ENCODE results near the gene POLR2C.

POLR2C gene

DNA sequence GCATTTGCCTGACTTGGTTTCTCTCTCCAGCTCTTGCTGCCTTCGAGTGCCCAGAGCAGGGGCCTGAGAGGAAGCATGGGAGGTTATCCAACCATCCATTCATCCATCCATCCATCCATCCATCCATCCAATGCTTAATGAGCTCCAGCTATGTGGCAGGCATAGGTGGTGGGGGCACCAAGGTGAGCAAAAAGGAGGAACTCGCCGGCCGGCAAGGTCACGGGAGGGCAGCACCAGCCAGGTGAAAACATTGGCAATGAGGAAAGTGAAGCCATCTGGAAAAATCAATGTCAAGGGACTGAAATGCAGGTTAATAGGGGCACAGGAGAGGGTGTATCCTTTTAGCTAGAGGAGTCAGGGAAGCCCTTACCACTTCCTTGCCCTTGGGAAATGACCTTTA is 42.0 kb downstream of the POLR2C start:
- no peaks in the 10 kb centered on the region for H3K36me3 Mint-ChIP-seq (ENCODE audit: low read depth)
- peak overlapping the region in 1 of 3 experiments; percentile 70 for H3K27ac Mint-ChIP-seq
- H3K9me3 Mint-ChIP-seq, result no peaks in the 10 kb centered on the region
- peaks cover 41% of the 10 kb centered on the region for H3K4me1 Mint-ChIP-seq
- TF ChIP-seq, protein P1, sequence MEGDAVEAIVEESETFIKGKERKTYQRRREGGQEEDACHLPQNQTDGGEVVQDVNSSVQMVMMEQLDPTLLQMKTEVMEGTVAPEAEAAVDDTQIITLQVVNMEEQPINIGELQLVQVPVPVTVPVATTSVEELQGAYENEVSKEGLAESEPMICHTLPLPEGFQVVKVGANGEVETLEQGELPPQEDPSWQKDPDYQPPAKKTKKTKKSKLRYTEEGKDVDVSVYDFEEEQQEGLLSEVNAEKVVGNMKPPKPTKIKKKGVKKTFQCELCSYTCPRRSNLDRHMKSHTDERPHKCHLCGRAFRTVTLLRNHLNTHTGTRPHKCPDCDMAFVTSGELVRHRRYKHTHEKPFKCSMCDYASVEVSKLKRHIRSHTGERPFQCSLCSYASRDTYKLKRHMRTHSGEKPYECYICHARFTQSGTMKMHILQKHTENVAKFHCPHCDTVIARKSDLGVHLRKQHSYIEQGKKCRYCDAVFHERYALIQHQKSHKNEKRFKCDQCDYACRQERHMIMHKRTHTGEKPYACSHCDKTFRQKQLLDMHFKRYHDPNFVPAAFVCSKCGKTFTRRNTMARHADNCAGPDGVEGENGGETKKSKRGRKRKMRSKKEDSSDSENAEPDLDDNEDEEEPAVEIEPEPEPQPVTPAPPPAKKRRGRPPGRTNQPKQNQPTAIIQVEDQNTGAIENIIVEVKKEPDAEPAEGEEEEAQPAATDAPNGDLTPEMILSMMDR (IDR thresholded peaks at IDR 0.05; ENCODE audit: unreplicated experiment in 3 of 3), result no peak
- H3K4me3 Mint-ChIP-seq, result no peak overlapping the region
- H3K27me3 Mint-ChIP-seq (ENCODE audit: low read depth), result peaks cover 17% of the 10 kb centered on the region

DNA sequence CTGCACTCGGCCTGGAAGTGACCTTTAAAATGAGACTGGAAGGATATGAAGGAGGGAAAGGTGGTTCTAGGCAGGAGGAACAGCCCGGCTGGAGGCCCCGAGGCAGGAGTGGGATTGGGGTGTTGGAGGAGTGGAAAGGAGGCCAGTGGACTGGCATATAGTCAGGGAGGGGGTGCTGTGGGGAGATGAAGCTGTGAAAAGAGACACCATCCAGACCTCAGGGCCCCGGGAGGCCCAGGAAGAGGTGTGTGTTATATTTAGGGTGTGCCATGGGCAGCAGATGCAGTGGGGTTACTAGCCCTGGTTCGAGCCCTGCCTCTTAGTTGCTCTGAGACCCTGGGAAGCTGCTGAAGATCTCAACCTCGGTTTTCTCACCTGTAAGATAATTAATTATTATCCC is 42.7 kb downstream of the POLR2C start:
- no peaks in the 10 kb centered on the region for H3K36me3 Mint-ChIP-seq (ENCODE audit: low read depth)
- TF ChIP-seq, protein P1 (IDR thresholded peaks at IDR 0.05; ENCODE audit: unreplicated experiment in 3 of 3), result no peak
- H3K27me3 Mint-ChIP-seq (ENCODE audit: low read depth), result peaks cover 18% of the 10 kb centered on the region
- no peak overlapping the region for H3K4me3 Mint-ChIP-seq
- H3K4me1 Mint-ChIP-seq, result peaks cover 41% of the 10 kb centered on the region
- H3K27ac Mint-ChIP-seq, result peak overlapping the region in 1 of 3 experiments; percentile 58
- no peaks in the 10 kb centered on the region for H3K9me3 Mint-ChIP-seq

- Mint-ChIP-seq H3K9me3 (no peaks in the 10 kb centered on the region), H3K4me1 (peaks cover 25% of the 10 kb centered on the region)
Observed at GRCh38 chr16:57507136-57508034, 44.9 kb downstream of the POLR2C start.

GRCh38 chr16:57508035-57508425 is 45.6 kb downstream of the POLR2C start:
- H3K9me3 Mint-ChIP-seq, result no peaks in the 10 kb centered on the region
- H3K4me3 Mint-ChIP-seq, result no peak overlapping the region
- peaks cover 22% of the 10 kb centered on the region for H3K4me1 Mint-ChIP-seq
- peaks cover 2% of the 10 kb centered on the region for H3K36me3 Mint-ChIP-seq (ENCODE audit: low read depth)
- peaks cover 7% of the 10 kb centered on the region for H3K27me3 Mint-ChIP-seq (ENCODE audit: low read depth)
- H3K27ac Mint-ChIP-seq, result peak overlapping the region; percentile 45 to 86 (median 62)
- TF ChIP-seq, protein P1 (IDR thresholded peaks at IDR 0.05; ENCODE audit: unreplicated experiment in 3 of 3), result no peak

More at GRCh38 chr16:57507136-57508034, 44.9 kb downstream of the POLR2C start:
- Mint-ChIP-seq H3K27me3 (ENCODE audit: low read depth) (peaks cover 9% of the 10 kb centered on the region), H3K27ac (peak overlapping the region; percentile 40 to 86 (median 45)), H3K36me3 (ENCODE audit: low read depth) (no peaks in the 10 kb centered on the region), H3K4me3 (peak overlapping the region in 1 of 3 experiments; percentile 19)
- TF ChIP-seq, protein P1 (IDR thresholded peaks at IDR 0.05; ENCODE audit: unreplicated experiment in 3 of 3), result no peak

GRCh38 chr16:57509231-57509923 is 46.9 kb downstream of the POLR2C start:
- Mint-ChIP-seq H3K36me3 (ENCODE audit: low read depth) (peaks cover 15% of the 10 kb centered on the region), H3K27me3 (ENCODE audit: low read depth) (peaks cover 10% of the 10 kb centered on the region), H3K4me1 (peaks cover 23% of the 10 kb centered on the region), H3K9me3 (no peaks in the 10 kb centered on the region), H3K4me3 (no peak overlapping the region), H3K27ac (peak overlapping the region in 2 of 3 experiments; percentile 54 to 57)
- TF ChIP-seq, protein P1 (IDR thresholded peaks at IDR 0.05; ENCODE audit: unreplicated experiment in 3 of 3), result no peak
